LNCaP clone FGC (cell line): ENCODE data around the gene ETF1.

Source experiments
- DNase-seq: peaks from one replicate; pipeline ENCODE4 v3.0.0-alpha.2; 2011; ENCODE audit warnings: low read depth
- H3K4me3 ChIP-seq: 2 replicates; pipeline ENCODE4 v1.5.1; 2011; ENCODE audit warnings: mild to moderate bottlenecking, low read depth, low read length, control low read depth
- TF ChIP-seq, protein P1 (sequence below): IDR thresholded peaks from 2 replicates; pipeline ENCODE4 v1.5.1; 2012; ENCODE audit warnings: mild to moderate bottlenecking; ENCODE audit not compliant: control insufficient read depth, insufficient read depth; ENCODE audit errors: extremely low read depth

Gene ETF1

DNA sequence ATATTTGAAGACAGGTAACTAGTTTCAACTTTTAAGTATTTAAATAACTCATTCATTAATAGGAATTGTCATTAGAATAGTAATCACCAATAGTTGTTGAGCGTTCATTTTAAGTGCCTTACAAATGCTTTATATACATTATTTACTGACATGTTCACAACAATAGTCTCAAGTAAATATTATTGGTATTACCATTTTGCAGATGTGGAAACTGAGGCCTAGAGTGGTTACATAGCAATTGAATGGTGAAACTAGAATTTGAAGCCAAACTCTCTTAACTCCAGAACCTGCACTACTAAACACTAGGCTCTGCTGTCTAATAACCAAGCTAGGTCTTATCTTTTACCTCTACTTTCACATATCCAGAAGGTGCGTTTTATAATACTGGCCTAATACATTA, 37.0 kb upstream of the ETF1 start:
- no peak overlapping the region for H3K4me3 ChIP-seq
- TF ChIP-seq, protein P1, sequence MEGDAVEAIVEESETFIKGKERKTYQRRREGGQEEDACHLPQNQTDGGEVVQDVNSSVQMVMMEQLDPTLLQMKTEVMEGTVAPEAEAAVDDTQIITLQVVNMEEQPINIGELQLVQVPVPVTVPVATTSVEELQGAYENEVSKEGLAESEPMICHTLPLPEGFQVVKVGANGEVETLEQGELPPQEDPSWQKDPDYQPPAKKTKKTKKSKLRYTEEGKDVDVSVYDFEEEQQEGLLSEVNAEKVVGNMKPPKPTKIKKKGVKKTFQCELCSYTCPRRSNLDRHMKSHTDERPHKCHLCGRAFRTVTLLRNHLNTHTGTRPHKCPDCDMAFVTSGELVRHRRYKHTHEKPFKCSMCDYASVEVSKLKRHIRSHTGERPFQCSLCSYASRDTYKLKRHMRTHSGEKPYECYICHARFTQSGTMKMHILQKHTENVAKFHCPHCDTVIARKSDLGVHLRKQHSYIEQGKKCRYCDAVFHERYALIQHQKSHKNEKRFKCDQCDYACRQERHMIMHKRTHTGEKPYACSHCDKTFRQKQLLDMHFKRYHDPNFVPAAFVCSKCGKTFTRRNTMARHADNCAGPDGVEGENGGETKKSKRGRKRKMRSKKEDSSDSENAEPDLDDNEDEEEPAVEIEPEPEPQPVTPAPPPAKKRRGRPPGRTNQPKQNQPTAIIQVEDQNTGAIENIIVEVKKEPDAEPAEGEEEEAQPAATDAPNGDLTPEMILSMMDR, result no peak
- DNase-seq, result no peak

DNA sequence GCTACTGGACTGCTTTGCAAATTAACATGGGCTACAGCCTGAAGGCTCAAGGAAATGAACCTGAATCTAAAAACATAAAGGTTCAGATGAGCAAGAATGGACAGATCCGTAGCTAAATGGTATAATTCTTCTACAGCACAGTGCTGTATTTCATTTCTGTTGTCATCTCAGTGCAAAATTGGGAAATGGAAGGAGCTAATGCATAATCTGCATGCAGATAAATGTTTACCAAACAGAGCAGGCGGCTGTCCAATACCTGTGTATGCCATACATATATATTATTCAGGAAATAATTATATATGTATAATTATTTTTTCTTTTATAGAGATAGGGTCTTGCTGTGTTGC, 36.5 kb upstream of the ETF1 start:
- H3K4me3 ChIP-seq, result no peak overlapping the region
- no peak for DNase-seq
- TF ChIP-seq, protein P1, result no peak

DNA sequence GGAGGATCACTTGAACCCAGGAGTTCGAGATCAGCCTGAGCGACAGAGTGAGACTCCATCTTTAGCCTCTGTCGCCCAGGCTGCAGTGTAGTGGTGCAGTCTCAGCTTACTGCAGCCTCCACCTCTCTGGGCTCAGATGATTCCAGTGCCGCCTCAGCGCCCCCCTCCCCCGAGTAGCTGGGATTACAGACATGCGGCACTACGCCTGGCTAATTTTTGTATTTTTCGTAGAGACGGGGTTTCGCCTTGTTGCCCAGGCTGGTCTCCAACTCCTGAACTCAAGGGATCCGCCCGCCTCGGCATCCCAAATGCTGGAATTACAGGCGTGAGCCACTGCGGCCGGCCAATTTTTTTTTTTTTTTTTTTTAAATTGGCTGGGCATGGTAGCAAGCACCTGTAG, 34.4 kb upstream of the ETF1 start:
- H3K4me3 ChIP-seq, result no peak overlapping the region
- DNase-seq, result no peak
- TF ChIP-seq, protein P1, result no peak

DNA sequence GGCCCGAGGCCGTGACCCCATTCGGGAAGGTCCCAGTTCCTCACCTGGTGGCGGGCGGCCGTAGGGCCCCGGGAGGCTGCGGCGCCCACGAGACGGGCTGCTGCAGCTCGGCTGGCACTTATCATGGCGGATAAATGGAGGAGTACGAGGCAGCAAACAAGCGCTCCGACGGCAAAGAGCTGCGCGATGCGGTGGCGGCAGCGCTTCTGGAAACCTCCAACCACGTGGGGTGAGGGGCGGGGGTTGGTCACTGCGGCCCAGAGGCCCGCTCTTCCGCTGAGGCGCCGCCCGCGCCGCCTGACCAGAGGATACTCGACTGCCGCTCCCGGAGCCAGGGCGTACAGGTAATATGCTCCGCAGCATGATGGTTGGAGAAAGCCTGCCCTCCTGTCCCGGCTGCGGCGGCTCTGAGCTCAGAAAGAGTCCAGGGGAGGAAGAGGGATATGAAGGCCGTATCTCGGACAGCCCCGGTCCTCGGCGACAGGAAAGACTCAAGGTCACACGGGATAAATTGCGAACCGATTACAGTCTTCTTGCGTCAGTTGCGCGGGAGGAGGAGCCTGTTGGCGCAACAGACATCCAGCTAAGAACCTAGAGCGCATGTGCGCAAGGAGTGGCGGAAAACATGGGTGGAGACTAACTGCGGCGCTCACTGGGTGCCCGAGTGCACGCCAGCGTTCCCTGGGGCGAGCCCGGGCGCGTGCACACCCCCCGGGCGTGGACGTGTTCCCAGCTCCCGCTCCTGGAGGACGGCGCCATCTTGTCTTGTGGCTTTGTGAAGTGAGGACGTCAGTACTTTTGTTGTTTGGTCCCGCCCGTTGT, 32.4 kb upstream of the ETF1 start, which contains the start of gene HSPA9:
HSPA9 (minus strand) TSS at position 208 of the 822 bp plus-strand sequence; CDS start at position 125, 83 bp downstream.
- H3K4me3 ChIP-seq, result peak within 1 kb of the TSS; percentile 63
- TF ChIP-seq, protein P1, result no peak
- DNase-seq, result peak; percentile 100

DNA sequence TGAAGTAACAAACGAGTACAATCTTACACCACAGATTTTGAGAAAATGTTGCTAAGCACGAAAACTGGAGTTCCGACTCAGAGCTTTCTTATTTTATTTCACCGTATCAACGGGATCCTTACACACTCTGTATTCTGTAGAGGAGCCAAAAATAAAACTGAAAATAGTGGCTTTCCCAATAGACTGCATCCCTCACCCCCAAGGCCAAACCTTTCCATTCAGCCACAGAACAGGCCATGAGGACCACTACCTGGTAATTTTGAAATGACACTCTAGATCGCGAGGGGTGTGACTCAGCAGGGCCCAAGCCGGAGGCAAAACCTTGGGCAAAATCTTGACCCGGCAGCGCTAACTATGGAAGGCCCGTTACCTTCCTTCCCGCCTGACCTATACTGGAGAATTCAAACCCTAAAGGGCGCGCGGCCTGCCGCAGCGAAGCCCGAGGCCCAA, 31.7 kb upstream of the ETF1 start:
- TF ChIP-seq, protein P1, result no peak
- H3K4me3 ChIP-seq, result peak overlapping the region; percentile 63
- DNase-seq, result no peak

DNA sequence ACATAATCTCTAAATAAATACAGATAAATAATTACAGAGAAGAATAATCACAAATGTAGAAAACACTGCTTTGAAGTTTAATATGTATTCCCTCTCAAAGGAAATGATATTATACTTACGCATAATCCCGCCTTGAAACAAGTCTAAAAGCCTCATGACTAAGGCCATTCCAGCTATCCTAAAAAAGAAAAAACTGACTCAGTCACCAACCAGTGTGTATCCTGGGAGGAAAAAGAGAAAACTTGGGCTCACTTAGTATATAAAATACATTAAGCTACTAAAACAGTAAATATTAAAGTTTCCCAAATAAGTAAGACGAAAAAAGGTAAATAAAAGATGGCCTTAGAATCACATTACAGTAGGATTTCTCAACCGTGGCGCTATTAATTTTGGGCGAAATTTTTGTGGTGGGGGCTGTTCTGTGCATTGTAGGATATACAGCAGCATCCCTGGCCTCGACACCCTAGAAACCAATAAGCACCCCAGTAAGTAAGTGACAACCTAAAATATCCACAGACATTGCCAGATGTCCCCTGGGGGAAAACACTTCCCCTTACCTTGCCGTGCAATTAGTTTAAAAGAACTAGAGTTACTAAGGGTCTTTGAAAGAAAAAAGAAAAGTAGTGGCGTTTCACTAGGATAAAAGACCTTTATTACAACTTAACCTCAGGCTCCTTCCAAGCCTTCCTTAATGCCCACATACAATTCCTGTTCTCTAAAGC, 31.1 kb upstream of the ETF1 start:
- H3K4me3 ChIP-seq, result peak overlapping the region; percentile 63
- DNase-seq, result no peak
- TF ChIP-seq, protein P1, result no peak

DNA sequence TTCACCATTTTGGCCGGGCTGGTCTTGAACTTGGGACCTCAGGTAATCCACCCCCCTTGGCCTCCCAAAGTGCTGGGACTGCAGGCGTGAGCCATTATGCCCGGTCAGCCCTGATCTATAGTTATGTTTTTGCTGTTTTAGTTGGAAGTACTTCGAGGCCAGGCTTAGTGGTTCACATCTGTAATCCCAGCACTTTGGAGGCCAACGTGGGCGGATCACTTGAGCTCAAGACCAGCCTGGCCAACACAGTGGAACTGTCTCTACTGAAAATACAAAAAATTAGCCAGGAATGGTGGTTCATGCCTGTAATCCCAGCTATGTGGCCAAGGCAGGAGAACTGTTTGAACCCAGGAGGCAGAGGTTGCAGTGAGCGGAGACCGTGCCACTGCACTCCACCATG, 30.2 kb upstream of the ETF1 start:
- no peak for DNase-seq
- TF ChIP-seq, protein P1, result no peak
- peak overlapping the region; percentile 63 for H3K4me3 ChIP-seq
